ENCODE data around the gene USP13. TPM values are rescaled to one million over a fixed set of nuclear protein-coding genes. Genes with fewer than 3 reads are reported as not detected.

USP13 gene
- total RNA-seq, 1 donor from 2014 or later: 12.6 TPM

DNA sequence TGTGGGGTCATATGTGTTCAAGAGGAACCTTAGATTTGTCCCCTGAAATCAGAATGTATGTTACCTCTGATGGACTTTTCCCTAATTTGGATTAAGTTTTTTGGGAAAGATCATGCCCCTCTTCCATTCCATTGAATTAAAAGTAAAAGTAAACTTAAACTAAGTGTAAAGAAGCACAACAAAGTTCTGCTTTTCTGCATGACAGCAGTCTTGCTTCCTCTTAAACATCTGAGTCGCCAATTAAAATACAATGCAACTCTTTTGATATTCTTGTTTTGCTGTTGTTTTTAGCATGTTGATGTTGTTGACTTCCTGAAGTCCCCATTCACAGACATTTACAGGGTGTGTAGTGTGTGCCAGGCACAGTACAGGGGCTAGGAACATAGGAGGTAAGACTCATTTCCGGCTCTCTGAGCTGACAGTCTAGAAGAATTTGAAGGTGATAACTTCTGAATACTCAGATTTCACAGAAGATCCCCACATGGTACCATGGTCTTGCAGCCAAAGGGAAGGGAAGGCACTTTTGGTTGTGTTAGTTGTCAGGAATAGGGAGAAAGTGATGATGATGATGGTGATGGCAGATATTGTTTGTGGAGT, 45.0 kb downstream of the USP13 start:
- DNase-seq: no peak

DNA sequence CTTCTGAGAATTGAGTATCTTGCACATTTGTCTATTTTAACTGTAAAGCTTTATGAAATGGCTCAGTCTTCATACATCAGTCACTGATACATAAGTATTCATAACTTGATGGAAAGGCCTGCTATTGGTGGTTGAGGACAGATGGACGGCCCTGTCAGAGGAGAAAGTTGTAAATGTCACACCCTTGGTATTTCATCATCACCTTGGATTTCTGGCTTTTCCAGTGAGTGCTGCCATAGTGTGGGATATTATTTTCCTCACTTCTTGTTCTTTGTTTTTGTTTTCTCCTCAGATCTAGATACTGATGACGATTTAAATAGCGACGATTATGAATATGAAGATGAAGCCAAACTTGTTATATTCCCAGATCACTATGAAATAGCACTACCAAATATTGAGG, 47.9 kb downstream of the USP13 start:
- DNase-seq: no peak

DNA sequence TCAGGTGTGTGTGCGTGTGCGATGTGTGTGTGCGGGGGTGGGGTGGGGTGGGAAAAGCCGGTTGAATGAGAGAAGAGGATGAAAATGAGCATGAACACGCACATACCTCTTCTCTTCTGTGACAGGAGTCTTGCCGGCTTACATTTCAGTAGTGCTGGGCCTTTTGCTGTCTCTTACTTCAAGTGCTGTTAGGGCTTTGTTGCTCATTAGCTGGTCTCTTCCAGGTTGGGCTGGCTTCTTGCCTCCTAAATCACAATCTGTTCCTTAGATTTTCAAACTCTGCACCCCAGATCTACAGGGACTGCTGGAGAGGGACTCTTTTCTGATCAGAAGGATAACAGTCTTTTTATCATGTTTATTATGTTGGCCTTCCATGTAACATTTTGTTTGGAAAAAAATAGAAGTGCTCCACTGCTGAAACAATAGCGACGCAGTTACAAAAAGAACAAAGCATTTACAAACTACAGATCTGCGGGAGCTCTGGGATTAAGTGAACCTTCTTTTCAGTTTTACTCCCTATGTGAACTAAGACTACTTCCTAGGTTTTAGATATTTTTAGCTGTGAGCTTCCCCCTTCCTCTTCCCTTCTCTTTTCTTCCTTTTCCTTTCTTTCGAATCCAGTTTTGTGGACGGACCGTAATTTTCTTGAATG, 48.5 kb downstream of the USP13 start:
- no peak for DNase-seq

GRCh38 chr3:179702271-179702947, 49.6 kb downstream of the USP13 start:
- no peak for DNase-seq

GRCh38 chr3:179703816-179704215, 51.0 kb downstream of the USP13 start:
- no peak for DNase-seq

GRCh38 chr3:179706233-179706632, 53.4 kb downstream of the USP13 start:
- no peak for DNase-seq

DNA sequence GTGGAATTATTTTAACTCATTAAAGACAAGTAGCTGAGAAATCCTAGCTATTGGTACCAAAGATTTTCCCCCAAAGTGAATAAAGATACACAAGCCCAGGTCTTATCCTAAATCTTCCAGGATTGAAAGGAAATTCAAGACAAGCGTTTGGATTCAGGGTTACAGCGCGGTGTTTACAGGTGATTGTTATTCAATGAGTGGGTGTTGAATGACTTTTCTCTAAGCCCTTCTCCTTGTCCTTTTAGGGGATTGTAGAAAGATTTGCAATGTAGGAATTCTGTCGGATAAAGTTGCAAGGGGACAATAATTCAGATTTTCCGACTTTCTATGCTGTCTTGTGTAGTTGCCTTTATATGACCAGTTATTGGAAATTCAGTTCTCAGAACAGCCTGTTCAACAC, 57.2 kb downstream of the USP13 start:
- DNase-seq: no peak

GRCh38 chr3:179713643-179714090, 60.8 kb downstream of the USP13 start:
- DNase-seq: no peak

DNA sequence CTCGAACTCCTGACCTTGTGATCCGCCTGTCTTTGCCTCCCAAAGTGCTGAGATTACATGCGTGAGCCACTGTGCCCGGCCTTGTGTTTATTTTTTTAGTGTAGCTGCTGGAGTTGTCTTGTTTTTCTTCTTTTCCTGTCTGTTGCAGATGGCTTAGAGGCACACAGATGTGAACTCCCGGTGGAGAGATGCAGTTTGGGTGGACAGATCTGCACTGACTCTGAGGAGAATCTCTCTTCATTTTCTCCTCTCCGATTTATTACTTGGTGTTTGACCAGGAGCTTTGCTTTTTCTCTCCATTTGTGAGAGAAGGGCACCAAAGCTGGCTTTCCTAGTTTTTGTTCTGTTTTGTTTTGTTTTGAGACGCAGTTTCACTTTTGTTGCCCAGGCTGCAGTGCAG, 62.7 kb downstream of the USP13 start:
- no peak for DNase-seq

DNA sequence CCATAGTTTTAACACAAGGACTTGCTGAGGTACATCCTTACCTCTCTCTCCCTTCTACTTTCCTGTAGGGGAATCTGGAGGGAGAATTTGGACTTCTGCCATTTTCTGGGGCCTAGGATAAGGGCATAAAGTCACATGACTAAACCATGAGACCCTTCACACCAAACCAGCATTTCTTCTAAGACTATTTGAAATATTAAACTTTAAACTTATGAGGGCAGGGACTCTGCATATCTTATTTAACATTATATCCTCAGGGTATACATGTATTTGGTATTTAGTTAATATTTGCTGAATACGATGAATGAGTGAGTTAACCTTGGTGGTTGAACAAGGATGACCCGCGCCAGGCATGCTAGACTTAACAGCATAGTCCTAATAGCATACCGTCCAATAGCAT, 63.4 kb downstream of the USP13 start:
- DNase-seq: no peak

- DNase-seq: no peak
These were observed 64.0 kb downstream of the USP13 start for GRCh38 chr3:179716811-179717210.

GRCh38 chr3:179717219-179717618, 64.4 kb downstream of the USP13 start:
- DNase-seq: no peak

- DNase-seq: no peak
These were observed 66.4 kb downstream of the USP13 start for GRCh38 chr3:179719048-179719734.

- DNase-seq: no peak
These were observed 67.4 kb downstream of the USP13 start for GRCh38 chr3:179720196-179720595.

DNA sequence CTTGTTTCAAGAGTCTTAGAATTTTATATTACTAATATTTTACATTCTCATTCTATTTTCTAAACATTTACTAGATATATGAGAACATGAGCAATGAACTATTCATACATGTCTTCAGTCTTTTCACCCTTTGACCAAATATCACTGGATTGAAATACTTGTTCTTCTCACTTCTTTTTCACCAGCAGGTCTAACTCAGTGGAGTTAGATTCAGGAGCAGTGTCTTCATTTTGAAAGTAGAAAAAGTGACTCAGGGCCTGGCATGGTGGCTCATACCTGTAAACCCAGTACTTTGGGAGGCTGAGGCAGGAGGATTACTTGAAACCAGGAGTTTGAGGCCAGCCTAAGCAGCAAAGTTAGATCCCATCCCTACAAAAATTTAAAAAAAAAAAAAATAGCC, 70.8 kb downstream of the USP13 start:
- no peak for DNase-seq

DNA sequence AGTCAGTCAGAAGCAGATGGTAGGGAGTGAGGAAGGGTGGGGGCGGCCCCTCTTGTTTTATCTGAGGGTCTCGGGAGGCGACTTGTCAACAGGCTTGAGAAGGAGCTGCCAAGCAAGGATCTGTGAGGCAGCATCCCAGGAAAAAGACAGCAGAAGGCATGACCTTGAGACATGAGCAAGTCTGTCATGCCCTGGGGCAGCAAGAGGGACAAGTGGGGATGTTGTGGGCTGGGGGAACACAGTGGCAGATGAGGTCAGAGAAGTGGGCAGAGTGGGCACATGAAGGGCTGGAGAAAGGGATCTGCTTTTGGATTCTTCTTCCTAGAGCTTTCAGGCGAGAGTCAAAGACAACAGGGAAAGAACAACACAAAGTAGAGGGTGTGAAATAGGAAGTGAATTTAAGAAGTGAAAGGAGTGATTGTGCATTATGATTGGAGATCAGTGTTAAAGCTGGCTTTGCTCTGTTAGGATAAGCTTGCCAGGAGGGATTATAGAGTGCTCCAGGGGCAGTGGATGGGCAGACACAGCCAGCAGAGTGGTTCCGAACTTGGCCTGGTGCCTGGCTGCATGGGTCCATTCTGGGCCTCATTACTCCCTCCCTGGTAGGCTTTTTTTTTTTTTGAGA, 73.3 kb downstream of the USP13 start:
- no peak for DNase-seq

- no peak for DNase-seq
These were observed 76.2 kb downstream of the USP13 start for GRCh38 chr3:179729086-179729485.

- no peak for DNase-seq
These were observed 77.1 kb downstream of the USP13 start for GRCh38 chr3:179729981-179730380.

DNA sequence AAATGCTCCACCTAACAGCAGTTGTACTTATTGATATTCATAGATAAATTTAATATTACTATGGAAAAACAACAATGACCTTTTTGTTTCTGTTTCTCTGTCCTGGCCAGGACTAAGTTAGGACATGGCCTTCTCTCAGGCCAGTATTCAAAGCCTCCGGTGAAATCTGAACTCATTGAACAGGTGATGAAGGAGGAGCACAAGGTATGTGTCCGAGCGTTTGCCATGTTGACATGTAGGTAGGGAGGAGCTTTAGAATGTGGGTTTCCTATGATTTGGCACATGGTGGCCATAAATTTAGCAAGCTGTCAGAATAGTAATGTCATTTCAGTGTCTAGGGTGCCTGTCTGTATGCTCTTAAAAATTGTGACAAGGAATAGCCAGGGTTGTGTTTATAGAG, 77.7 kb downstream of the USP13 start:
- DNase-seq: no peak

DNA sequence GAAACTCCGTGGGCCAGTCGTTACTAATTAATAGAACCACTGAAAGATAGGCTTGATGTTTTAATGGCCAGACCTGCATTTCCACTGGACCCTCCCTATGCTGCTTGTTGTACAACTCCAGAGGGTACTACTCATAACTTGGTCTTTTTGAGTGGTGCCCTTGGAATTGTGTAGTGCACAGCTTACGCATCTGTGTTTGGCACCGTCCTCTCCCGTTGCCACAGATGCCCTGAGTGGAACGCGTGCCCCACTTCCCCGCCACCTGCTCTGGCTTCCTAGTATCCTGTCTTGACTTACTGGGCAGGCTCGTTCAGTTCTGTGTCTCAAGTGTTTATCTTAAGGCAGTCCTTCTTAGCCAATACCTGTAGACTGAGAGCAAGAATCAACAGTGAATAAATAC, 78.7 kb downstream of the USP13 start:
- DNase-seq: no peak

- no peak for DNase-seq
These were observed 80.0 kb downstream of the USP13 start for GRCh38 chr3:179732661-179733348.

GRCh38 chr3:179733797-179734196, 81.0 kb downstream of the USP13 start:
- DNase-seq: no peak

Data from skin of body (tissue), 2 donors.